ENCODE data around the gene PADI3.

GRCh38 chr1:17248781-17249180, at the start of gene PADI3:
- TF ChIP-seq CTCF (optimal IDR thresholded peaks at IDR 0.05 in 1 of 3, IDR thresholded peaks at IDR 0.05 in 1 of 3, conservative IDR thresholded peaks at IDR 0.05 in 1 of 3; ENCODE audit: extremely low read depth in 1 of 3, insufficient read depth in 2 of 3, low read length in 3 of 3) (no peak), EZH2 (IDR thresholded peaks at IDR 0.05; ENCODE audit: low read length) (no peak)
